ENCODE data around the gene GRM4.

The GRM4 gene

DNA sequence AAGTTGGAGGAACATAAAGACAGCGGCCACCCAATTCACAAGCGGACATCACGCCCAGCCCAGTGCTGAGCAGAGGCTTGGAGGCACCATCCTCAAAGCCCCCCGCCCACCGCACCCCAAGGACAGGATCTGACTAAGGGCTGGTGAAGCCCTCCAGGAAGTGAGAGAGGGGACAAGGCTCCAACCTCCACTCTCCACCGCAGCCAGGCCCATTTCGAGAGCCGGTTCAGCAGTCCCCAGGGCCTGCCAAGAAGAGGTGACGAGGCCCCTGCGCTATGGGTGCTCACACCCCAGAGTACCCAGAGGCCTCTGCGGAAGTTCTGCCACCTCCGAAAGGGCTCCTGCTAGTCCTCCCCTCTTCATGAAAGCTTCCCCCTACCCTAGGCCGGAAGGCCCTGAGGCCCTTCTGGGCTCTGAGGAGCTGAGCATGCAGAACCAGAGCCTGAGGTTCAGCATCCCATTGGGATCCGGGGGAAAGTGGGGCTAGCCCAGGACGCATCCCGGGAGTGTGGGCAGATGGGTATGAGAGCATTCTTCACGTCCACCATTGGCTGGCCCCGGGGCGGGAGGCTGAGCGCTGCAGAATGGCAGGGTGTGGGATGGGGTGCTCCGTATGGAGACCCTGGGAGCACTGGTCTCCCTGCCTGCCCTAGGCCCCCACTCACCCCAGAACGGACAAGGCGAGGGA lies 2.5 kb downstream of the GRM4 start:
- in situ Hi-C loops (cut with MboI; ENCODE audit: low sequenced_read_pairs) = no loop called here

DNA sequence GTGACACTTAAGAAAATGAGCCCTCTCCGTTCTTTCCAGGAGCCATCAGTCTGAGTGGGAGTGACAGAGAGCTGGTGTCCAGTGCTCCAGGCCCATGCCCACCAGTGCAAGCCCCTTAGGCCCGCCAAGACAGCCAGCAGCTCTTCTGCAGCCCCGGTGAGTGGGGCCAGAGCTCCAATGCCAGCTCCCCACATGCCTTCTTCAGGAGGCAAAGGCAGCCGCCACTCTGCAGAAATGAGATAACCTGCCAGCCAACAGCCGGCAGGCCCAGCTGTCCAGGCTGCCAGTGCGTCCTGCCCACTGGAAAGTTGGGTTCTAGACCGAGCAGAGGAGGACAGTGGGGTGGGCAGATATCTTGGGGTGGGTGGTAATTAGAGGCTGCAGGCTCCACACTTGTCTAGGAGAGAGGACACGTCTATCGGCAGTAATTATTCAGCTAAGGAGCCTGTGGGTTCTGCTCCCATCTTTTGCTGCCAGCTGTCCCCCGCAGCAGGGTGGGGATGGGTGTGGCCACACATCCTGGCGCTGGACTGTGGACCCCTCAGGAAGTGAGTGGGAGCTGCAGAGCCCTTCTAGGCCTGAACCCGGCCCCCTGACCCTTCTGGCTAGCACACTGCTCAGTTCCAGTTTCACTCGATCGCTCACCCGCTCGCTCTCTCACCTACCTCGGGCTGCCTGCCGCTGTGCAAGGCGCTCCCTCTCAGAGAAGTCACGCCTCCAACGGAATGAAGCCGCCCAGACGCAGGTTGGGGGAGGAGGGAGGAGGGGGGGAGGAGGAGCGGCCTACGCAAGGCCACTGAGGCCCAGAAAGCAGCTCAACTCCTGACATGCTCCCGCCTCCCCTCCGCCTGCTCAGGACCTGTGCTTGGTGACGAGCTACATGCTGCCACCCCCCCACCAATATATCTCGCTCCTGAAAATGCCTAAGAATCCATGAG lies 3.6 kb downstream of the GRM4 start:
- in situ Hi-C loops (cut with MboI; ENCODE audit: low sequenced_read_pairs) = no loop called here

DNA sequence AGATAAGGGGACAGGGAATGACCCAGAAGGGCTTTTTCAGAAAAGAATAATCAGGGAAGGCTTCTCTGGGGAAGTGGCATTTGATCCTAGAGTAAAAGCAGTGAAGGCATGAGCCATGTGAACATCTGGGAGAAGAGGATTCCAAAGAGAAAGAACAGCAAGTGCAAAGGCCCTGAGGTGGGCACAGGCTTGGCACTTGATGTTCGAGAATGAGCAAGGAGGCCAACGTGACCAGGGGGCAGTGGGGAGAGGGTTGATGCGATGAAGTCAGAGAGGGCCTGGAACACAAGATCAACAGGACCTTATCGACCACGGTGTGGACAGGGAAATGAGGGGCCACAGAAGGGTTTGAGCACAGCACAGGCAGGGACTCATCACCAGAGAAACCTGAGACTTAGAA lies 5.8 kb downstream of the GRM4 start:
- in situ Hi-C loops (cut with MboI; ENCODE audit: low sequenced_read_pairs) = no loop called here

DNA sequence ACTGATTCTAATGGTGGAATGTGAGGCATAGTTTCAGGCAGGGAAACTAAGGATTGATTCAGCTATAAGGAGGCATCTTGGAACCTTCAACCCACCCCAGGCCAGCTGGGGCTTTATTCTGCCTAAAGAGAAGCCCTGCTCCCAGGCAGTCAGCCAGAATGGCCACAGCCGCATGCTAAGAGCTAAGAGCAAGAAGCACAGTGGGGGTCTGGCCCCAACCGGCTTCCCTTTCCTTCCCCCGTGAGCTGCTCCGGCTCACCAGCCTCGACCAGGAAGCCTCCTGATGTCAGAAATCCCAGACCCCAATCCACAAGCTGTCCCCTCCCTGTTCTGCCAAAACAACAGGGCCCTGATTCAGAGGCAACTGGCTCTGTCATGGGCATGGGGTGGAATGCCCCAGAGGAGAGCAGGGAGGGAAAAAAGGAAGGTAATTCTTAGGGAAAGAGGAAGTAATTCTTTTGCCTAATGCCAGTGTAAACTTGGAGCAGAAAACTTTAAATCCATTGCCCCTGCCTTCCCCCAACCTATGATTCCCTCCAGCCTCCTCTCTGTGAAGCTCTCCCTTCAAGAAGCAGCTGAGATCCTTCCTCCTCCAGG lies 6.9 kb downstream of the GRM4 start:
- in situ Hi-C loops (cut with MboI; ENCODE audit: low sequenced_read_pairs) = no loop called here

DNA sequence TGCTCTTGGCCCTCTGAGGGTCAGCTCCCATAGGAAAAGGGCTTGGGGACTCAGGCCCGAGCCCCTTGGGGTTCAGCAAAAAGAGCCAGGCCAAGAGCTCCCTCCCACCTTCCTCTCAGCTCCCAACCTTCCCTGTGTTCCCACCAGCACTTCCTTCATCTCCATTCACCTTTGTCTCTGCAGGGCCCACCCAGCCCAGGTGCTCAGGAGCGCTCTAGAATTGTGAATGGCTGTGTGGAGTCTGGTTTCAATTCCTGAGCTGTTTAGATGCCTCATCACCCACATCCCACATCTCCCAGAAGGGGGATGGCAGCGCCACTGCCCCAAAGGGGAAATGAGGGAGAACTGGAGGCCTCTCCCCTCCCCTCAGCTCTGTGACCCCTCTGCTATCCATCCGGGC lies 7.7 kb downstream of the GRM4 start:
- in situ Hi-C loops (cut with MboI; ENCODE audit: low sequenced_read_pairs) = no loop called here

DNA sequence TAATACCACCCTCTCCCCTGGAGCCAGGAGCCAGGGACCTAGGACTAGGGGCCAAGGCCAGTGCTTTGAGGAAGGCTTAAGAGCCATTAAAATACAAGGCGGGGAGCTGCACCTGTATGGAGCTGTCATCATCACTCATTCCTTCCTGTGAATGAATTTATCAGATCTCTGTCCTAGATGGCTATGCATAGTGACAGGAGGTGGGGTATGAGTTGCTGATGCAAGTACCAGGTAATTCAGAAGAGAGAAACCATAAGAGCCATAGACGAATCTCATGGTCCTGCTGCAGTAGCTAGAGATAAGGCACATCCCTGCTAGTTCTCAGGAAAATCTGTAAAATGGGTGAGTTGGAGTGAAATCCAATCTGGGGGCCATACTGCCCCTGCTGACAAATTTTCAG lies 10.3 kb downstream of the GRM4 start:
- in situ Hi-C loops (cut with MboI; ENCODE audit: low sequenced_read_pairs) = no loop called here

DNA sequence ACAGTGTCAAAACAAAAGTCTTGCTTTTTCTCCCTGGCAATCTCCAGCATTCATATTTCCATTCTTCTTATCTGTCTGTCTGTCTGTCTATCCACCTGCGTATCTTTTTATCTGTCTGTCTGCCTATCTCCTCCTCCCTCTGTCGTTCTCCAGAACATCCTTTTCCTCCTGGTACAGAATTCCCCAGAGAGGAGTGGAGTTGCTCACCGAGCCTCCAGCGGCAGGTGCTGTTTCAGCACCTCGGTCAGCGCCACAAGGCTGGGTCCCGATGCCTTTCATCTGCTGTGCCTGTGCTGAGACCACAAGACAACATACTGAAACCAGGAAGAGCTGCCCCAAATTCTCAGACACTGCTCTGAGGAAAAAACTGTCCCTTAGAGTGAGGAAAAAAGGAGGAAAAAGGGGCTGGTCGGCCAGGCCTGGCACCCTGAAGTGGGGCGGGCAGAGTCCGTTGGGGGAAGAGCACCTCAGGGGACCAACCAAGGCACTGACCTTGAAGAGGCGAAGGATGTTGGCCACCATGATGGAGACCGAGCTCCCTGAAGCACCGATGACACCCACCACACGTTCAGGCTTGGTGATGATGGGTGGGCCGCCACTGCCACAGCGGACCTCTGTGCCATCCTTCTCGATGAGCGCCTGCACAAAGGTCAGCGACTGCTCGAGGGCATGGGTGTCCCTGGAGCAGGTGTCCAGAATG lies 13.3 kb downstream of the GRM4 start:
- in situ Hi-C loops (cut with MboI; ENCODE audit: low sequenced_read_pairs) = no loop called here

DNA sequence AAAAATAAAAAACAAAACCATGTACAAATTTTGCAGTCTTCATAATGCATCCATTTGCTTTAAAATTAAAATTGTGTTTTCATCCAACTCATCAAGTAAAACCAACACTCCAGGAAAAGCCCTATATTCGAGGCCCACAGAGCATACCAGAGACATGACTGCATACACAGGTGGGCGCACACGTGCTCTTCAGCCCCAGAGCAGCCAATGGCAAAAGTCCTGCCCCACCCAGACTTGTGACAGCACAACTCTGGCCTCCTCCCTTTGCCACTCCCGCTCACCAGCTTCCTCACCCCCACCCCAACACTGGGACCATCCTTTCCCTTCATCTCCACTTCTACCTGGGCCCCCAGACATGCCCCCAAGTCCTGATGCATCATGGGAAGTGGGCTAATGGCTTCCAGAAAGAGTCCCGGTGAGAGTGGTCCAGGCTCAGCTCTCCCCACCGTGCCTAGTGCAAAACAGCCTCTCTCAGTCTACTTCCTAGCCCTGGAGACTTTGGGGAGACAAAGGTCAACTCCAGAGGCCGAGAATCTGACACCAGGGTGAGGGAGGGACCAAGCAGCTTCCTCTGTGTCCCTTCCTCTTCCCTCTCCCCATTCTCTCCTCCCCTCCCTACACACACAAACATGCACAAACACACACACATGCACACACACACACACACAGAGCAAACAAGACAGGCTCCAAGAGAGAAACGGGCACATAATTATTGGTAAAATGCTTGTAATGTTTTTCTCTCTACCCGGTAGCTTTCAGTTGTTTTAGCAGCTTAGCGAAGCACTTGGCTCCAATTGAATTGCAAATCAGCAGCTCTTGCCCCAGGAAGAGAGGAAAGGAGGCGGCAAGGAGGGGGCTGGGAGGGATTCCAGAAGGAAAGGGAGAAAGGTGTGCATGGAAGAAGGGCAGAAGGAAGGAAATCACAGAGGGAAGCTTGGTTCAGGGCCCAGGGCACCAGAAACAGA lies 14.3 kb downstream of the GRM4 start:
- in situ Hi-C loops (cut with MboI; ENCODE audit: low sequenced_read_pairs) = no loop called here

DNA sequence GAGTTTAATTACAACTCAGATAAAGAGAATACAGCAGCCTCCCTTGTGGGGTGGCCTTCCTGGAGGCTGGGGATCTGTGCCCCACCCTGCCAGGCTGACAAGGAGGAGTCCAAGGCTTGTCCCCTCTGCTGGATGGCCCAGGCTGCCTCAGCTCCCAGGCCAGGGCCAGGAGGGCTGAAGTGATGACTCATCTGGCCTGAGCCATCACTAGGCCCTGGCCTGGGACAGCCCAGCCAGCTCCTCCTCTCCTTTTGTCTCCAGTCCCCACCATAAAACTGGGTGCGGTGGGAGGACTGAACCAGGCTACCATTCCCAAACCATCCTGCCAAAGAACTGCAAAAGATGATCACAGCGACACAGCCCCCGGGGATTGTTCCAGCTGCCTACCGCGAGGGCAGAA lies 15.0 kb downstream of the GRM4 start:
- in situ Hi-C loops (cut with MboI; ENCODE audit: low sequenced_read_pairs) = no loop called here

DNA sequence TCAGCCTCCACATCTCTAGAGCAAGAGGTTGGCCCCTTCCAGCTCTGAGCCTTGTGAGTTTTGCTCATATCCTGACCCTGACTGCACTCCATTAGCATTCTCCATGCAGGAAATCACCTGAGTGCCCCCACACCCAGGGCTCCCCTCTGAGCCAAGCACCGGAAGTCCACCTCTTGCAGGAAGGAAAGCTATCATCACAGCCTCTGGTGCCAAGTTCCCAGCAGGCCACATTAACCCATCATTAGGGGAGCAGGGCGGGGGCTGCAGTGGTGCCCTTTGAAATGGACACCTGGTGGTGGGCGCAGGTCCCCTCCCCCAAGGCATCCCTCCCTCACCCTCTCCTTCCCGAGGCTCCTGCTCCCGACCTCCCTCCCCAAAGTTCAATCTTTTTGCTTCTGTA lies 16.1 kb downstream of the GRM4 start:
- in situ Hi-C loops (cut with MboI; ENCODE audit: low sequenced_read_pairs) = no loop called here

DNA sequence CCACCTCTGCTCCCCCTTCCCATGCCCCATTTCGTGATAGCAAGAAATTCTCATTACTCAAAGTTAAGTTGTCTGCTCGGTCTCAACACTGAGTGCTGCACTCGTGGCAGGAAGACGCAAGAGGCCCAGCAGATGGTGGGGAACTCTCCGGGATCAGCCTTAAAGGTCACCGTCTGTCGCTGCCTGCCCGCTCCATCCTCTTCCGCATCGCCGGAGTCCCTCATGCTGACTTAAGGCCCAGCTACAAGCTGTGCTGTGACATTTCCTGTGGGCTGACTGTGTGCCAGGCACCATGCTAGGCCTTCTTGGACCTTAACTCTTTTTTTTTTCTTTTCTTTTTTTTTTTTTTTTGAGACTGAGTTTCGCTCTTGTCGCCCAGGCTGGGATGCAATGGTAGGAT lies 17.8 kb downstream of the GRM4 start:
- in situ Hi-C loops (cut with MboI; ENCODE audit: low sequenced_read_pairs) = no loop called here

DNA sequence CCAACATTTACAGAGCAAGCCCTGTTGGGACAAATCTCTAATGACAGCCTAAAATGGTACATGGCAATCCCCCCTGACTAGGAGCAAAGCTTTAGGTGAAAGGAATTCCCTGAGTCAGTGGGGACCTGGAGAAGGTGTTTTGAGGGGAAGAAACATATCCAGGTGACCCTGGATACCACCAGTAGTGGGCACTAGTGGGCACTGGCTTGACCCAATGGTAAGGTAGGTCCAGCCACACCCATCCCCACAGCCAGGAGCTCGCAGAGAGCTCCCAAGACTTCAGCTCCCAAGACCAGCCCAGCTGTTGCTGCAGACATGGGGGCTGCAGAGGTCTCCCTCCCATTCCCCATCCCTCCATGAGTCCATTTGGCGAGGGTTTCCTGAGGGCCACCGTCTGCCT lies 19.5 kb downstream of the GRM4 start:
- in situ Hi-C loops (cut with MboI; ENCODE audit: low sequenced_read_pairs) = no loop called here

DNA sequence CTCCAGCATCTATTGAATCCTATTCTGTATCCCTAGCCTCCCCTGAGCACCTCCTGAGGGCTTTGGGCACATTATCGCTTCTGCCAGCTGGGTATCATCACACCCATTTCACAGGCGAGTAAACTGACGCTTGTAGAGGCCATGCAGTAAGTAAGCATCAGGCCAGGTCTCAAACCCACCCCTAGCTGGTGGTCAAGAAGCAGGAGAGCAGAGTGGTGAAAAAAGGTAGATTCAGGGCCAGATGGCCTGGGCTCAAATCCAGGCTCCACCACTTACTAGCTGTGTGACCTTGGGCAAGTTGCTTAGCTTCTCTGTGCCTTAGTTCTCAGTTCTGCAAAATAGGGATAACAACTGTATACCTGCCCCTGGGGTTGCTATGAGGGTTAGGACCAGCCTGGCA lies 19.9 kb downstream of the GRM4 start:
- in situ Hi-C loops (cut with MboI; ENCODE audit: low sequenced_read_pairs) = no loop called here

DNA sequence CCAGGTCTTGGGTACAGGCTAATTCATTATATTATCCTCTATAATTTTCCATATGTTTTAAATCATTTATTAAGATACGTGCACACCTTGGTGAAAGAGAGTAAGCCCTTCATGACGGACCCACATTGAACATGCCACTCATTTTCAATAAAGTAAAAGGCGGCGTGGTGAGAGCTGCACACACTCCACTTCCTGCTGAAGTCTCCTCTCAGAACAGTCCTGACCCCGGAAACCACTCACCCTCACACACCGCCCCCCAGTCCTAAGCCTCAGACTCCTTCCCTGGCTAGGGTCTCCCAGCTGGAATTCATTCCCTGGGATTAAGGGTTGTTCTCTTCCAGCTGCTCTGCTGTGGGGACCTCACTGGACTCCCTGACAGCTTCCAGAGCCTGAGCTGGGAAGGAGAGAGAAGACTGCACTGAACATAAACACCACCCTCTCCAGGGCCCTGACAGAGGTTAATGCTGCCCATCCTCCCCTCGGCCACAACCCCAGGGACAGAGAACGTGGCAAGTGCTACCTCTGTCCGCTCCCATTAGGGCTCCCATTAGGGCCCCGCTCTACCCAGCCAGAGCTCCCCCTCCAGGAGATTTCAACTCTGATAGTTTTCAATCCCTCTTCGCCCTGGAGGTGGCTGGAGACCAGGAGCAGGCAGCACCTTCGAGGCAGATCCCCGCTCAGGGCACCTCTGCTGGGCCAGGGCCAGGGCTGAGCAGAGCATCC lies 24.8 kb downstream of the GRM4 start:
- in situ Hi-C loops (cut with MboI; ENCODE audit: low sequenced_read_pairs) = no loop called here

DNA sequence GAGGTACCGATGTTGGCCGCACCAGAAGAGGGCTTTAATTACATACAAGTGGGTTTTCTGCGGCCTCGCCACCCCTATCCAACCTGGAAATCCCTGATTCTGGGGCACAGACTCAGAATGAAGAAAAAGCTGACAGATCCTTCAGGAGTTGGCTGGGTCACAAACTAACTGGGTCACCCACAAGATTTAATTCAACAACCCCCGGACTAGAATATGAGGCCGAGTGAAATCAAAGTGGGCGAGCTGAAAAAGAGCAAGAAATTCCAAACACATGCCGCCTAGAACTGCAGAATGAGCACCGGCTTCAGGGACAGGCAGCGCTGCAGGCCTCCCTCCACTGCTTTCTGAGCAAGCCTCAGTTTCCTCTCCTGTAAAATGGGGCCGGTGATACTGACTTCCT lies 30.0 kb downstream of the GRM4 start:
- in situ Hi-C loops (cut with MboI; ENCODE audit: low sequenced_read_pairs) = no loop called here

DNA sequence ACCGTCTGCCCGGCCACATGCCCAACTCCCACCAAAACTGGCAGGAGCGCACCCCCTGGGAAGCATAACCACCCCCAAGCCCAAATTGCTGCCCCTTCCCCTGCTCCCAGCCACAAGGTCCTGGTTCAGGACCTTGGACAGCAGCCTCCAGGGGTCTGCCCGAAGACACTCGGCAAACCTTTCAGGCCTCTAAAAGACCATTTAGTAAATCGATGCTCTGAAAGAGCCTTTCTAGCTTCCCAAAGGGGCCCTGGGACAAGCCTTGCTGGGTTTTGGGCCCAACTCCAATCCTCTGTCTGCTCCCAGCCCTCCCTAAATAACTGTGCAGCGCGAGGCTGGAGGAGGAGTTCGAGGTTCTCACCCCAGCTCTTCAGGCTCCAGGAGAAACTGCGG lies 30.5 kb downstream of the GRM4 start:
- in situ Hi-C loops (cut with MboI; ENCODE audit: low sequenced_read_pairs) = no loop called here

DNA sequence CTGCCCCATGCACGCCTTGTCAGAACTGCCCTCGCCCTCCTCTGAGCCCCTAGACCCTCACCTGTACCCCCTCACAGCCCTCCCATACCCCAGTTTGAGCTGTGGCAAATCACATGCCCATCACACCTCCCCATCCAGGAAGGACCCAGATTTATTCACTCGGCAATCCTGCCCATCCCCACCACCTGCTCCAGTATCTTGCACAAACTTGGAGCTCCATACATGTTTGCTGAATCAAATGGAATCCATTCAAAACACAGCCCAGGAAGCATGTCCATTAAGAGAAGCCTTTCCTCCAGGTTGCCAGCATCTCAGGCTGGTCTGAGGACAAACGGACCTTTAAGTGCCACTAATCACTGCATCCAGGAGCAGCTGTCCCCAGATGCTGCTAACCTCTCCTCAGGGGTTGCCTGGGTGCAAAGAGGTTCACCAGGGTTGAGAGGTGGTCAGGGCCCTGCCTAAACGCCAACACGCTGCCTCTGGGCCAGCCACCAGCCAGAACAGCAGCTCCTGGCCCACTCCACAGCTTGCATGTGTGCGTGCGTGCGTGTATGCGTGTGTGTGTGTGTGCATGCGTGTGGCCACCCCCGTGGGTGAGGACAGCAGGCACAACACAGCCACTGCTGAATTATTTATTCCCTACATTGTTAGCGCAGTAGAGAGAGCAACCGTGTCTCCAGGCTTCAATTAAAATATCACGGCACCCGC lies 31.0 kb downstream of the GRM4 start:
- in situ Hi-C loops (cut with MboI; ENCODE audit: low sequenced_read_pairs) = no loop called here

DNA sequence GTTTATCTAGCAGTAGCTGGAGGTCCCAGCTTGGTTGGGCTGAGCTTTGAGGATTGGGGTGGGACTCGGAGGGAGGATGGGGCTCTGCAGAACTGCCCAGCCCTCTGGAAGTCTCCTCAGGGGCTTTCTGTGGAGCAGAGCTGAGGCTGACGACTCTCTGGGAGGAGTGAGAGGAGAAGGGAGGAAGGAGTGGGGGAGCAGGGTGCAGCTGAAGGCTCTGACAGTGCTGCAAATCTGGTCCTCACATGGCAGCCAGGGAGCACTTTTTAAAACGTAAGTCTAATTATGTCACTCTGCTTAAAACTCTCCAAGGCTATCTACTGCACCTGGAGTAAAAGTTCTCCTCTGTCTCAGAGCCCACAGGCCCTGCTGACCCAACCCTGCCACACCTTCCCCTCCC lies 32.4 kb downstream of the GRM4 start:
- in situ Hi-C loops (cut with MboI; ENCODE audit: low sequenced_read_pairs) = no loop called here

DNA sequence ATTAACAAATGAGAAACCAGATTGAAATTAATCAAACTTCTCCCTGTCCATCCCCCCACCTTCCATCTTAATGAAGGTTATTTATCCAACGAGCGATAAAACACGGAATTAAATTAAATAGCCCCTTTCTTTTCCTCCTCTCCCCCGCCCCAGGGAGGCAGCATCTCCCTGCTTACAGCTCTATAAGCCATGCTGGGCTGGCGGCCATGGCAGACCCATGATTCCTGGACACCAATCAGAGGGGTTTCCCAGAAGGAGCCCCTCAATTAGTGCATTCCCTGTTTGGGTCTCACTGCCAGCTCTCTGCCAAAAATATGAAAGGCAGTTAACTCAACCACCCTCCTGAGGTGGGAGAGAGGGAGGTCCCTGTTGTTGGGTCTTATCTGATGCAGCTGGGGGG lies 33.8 kb downstream of the GRM4 start:
- in situ Hi-C loops (cut with MboI; ENCODE audit: low sequenced_read_pairs) = no loop called here

Measured in hTERT RPE-1 (cell line).